Activated CD8-positive, alpha-beta memory T cell treated with anti-CD3 and anti-CD28 coated beads for 4 hours (primary cell): Measurements from ENCODE around the gene MYOM3.

Experiments
- DNase-seq, 2 donors: peaks; one replicate each; pipeline ENCODE4 v3.0.0-alpha.2; 2020; ENCODE audit warnings: low read depth in 2 of 2

Gene MYOM3

DNA sequence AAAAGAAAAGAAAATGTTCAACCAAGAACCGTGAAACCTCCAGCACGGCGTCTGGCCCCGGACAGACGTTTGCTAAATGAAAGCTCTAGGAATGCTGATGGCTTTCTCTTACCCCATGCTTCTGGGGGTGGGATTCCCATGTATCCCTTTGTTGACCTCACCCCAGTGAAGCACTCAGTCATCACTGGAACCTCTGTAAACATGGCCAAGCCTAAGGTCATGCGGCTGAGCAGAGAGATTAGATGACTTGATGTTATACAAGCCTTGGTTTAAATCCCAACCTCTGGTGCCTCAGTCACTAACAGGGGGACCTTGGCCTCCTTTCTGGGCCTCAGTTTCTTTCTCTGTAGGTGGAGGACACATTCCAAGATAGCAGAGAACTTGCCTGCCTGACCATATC lies 2.8 kb upstream of the MYOM3 start:
- DNase-seq: no peak

GRCh38 chr1:24113641-24114033 lies 1.7 kb upstream of the MYOM3 start:
- no peak for DNase-seq

DNA sequence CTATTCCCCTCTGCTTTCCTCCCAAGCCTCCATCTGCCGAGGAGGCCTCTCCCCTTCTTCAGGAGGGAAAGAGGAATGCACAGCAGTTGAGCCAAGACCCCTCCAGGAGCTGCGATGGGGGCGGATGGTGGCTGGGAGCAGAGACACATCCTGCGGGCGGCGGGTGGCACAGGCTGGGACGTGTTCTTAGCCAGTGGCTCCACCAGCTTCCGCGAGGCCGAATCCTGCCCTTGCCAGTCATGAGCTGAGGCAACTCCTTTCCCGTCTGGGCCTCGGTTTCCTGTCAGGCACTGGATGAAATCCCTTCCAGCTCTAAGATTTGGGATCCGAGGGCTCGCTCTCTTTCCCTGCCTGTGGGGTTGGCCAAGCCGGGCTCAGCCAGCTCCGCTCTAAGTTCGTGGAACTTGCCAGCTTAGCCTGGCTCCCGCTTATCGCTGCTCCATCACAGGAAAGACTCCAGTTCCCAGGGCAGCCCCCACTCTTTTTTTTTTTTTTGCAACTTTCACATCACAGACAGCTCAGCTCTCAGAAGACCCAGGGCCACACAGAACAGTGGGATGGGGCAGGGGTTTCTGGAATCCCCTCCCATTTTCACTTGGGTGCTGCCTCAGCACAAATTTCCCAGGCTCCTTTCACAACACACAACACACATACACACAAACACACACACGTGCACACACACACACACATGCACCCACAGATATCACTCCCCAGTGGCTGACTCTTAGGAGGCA lies 506 bp downstream of the MYOM3 start:
- no peak for DNase-seq

DNA sequence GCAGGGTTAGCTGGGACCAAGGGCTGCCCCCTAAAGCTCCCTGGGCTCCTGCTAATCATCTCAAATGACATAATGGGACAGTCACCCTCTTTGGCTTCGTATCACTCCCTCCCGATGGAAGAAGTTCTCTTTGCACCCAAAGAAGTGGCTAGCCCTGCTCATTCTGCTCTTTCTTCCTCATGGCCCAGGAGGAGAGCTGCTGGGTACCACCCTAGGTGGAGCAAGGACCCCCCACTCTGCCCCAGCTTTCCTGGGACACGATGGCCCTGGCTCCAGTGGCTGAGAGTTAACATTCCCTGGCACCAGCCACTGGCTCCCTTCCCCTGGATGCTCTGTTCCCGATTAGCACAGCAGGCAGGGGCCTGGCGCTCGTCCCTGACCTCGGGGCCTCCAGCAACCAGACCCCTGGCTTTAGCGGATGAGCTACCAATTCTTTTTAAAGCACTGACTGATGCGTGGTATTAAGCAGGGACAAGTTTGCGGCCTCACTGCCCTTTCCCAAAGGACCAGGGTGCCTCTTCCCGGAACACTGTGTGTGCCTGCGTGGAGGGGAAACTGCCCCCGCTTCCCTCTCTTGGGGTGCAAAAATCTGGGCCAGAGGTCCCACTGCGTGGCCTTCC lies 1.2 kb downstream of the MYOM3 start:
- no peak for DNase-seq

- no peak for DNase-seq
Measured at GRCh38 chr1:24109686-24110475, 2.1 kb downstream of the MYOM3 start.

- no peak for DNase-seq
Measured at GRCh38 chr1:24109166-24109483, 2.8 kb downstream of the MYOM3 start.

DNA sequence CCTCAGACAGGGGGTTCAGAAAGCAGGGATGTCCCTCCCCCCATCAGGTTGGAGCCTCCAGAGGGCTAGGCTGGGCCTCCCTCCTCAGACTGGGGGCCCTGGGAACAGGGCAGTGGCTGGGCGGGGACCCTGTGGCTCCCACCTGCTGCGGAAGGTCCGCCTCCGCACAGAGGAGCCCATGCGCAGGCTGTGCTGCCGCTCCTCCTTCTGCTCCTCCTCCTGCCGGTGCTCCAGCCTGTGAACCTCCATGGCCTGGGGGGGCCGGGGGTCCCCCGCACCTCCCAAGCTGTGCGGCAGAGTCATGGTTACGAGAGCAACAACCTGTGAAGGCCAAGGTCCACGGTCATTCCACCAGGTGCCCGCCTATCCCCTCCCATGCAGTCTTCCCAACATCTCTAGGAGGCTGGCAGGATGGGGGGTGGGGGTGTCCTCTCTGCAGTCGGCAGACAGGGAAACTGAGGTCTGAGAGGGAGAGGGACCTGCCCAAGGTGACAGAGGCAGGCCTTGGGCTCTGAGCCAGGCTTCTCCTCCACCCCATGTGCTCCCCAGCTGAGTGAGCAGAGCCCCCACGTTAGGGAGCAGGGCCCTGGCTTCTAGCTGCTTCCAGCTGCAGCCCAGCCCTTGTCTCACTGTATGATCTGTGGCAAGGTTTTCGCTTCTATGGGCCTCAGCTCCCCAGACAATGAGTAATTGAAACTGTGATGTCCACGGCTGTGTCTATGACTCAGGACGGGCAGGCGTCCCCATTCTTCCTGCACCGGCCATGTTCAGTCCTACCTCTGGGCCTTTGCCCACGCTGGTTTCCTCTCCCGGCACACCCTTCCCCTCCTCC lies 3.4 kb downstream of the MYOM3 start:
- DNase-seq: no peak

DNA sequence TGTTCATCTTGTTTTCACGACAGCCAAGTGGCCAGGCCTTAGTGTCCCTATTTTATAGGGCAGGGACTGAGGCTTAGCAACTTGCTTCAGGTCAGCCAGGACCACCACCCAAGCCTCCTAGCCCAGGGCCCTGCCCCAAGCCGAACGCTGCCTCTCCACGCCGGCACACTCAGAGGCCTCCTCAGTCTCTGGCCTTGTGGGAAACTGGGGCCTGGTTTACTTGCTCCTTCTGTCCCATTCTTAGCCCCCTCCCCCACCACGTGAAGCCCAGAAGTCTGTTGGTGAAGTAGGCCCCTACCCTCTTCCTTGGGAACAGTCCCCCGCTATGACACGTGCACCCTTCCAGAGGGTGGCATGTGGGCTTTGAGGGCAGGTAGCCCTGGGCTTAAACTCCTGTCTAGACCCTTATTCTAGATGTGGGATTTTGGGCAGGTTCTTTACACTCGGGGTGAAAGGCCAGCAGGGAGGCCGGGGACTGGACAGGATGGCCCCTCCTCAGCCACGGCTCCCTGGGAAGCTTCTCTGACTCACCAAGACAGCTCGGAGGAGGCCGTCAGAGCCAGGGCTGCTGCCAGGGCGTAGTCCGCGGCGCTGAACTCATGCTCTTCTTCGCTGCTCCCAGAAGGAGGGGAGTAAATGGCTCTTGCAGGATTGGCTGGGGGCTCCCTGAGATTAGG lies 4.3 kb downstream of the MYOM3 start:
- DNase-seq: no peak

DNA sequence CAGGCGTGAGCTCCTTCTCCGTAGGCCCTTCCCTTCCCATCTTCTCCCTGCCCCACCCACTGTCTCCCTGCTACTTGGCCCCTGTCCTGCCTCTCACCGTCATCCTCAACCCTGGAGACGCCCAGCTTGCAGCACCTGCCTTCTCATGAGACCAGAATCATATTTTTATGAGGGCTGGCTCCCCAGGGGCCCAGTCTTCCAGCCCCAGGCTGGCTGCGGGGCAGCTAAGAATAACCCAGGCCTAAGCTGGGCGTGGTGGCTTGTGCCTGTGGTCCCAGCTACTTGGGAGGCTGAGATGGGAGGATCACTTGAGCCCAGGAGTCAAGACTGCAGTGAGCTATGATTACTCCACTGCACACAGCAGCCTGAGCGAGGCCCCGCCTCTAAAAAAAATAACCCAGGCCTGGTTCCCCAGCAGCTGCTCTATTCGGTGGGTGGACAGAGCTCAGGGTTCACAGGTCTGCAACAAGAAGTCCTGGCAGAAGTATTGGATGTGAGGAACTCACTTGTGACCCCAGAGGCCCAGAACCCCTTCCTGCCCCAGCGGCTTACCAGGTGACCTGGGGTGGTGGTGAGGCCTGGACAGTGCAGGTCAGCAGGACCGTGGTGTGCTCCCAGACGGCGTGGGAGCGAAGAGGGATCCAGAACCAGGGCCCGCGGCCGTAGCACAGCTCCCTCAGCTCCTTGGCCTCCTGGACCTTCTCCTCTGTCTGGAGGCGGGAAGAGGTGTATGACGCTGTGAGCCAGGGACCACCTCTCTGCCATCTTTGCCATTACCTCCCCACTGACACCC lies 6.4 kb downstream of the MYOM3 start:
- DNase-seq: no peak

DNA sequence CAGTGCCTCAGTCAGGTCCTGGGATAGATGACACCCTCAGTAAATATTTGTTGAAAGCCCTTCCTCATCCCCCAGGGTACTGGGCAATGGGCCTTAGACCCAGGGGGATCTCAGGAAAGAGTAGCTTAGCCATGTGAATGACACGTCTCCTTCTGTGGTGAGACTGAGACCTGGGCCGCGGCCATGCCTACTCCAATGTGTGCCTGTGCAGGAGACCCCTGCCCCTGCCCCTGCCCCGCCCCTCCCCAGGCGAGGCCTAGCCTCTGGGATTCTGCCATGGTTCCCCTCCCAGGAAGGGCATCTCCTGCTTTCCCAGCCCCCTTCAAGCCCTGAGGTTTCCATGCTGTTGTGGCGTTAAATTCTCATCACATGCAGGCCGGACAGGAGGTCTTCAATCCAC lies 7.1 kb downstream of the MYOM3 start:
- no peak for DNase-seq

- no peak for DNase-seq
Measured at GRCh38 chr1:24103879-24104278, 8.1 kb downstream of the MYOM3 start.

- no peak for DNase-seq
Measured at GRCh38 chr1:24103408-24103807, 8.5 kb downstream of the MYOM3 start.

DNA sequence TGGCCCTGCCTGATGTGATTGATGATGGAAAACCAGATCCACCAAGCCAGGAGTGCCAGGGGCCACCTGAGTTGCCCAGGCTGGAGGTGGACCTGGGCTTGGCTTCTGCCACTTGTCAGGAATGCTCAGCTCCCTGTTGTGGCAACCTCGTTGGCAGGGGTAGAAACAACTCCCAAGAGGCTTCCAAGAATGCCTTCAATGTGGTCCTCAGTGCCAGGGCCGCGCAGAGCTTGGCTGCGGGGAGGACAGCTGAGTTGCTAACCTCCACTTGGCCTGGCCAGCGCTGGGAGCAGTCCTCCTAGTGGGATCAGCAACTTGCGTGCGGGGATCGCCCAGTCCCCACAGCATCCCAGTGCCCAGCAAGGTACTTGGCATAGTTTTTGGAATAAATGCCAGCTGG lies 9.0 kb downstream of the MYOM3 start:
- no peak for DNase-seq

GRCh38 chr1:24101796-24102586 lies 9.9 kb downstream of the MYOM3 start:
- DNase-seq: no peak

GRCh38 chr1:24100945-24101737 lies 10.8 kb downstream of the MYOM3 start:
- DNase-seq: no peak

DNA sequence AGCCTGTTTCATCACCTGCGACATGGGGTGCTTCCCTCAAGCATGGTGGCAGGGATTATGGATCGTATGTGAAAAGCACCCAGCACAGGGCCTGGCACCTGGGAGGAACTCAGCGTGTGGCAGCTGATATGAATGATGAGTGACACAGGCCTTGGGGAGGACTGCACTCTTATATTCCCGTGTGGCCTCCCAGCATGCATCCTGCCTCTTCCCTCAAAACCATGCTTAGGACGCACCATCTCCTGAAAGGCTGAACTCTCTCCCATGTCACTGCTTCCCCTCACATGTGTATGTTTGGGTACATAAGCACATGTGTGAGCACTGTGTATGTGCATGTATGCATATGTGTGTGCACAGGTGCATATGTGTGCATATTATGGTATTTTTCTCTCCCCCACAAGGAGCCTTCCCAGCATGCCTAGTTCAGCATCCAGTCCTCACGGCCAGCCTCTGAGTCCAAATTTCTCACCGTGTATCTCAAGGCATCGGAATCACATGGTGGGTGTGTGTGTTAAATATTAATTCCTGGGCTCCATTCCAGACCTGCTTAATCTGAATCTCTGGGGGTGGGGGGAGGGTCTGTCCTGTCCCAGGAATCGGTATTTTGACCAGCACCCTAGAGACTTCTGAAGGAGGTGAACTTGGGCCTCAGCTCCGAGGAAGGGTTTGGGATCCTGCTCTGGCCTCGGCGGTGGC lies 12.8 kb downstream of the MYOM3 start:
- no peak for DNase-seq

DNA sequence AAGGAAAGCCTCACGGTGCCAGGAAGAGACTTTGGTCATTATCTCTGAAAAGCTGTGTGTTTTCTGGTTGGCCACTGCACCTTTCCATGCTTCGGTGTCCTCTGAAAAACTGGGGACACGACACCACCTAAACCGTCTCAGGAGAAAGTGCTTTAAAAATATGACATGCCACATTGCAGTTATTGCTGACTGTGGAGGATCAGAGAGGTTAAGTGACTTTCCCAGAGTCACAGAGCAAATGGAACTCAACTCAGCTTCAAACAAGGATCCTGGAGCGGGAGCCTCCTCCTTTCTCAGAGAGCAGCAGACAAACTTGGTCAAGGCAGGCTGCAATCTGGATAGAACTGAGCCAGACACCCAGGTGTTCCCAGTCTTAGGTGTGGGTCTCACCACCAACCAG lies 13.8 kb downstream of the MYOM3 start:
- no peak for DNase-seq

DNA sequence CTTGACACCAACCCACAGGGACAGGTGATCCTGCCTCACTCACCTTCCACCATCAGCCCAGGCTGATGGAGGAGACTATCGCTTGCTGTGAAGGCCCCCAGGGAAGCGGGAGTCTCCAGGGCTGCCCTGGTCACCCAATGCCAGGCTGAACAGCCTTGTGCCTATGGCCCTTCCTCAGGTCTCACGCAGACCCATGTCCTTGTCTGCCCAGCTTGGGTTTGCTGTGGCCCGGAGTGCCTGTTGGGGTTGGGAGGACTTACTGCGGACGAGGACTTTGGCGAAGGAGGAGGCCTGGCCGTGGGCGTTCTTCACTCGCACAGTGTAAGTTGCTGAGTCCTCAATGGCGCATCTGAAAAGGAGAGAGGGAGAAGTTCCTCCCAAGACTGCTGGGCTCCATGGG lies 14.3 kb downstream of the MYOM3 start:
- DNase-seq: no peak

- no peak for DNase-seq
Measured at GRCh38 chr1:24096739-24097103, 15.2 kb downstream of the MYOM3 start.
